Vagina (tissue), 2 donors: Measurements from ENCODE around the gene PCSK2. TPM values are rescaled to one million over a fixed set of nuclear protein-coding genes. Genes with fewer than 3 reads are reported as not detected.

Source experiments
- DNase-seq, 2 donors: peaks; one replicate each; pipeline ENCODE4 v3.0.0-alpha.2; 2017; ENCODE audit errors: extremely low spot score in 2 of 2
- H3K27ac ChIP-seq: fragments of 200-600 bp; sonication (generic); one replicate; pipeline ENCODE4 v1.5.1; 2019
- H3K27me3 ChIP-seq: fragments of 200-600 bp; sonication (generic); one replicate; pipeline ENCODE4 v1.5.1; 2019
- H3K36me3 ChIP-seq, 2 donors: fragments of 200-600 bp; sonication (generic); one replicate each; pipeline ENCODE4 v1.5.1; 2017 to 2019
- H3K4me1 ChIP-seq: fragments of 200-600 bp; sonication (generic); one replicate; pipeline ENCODE4 v1.5.1; 2019
- H3K4me3 ChIP-seq, 2 donors: fragments of 200-600 bp; sonication (generic); 1 replicate in 1 of 2; 2 replicates in 1 of 2; pipeline ENCODE4 v1.5.1; 2016 to 2019
- H3K9me3 ChIP-seq: fragments of 200-600 bp; sonication (generic); one replicate; pipeline ENCODE4 v1.5.1; 2019
- POLR2A ChIP-seq, 2 donors: fragments of 450-650 bp; IDR thresholded peaks; one replicate each; pipeline ENCODE4 v1.6.1; 2017; ENCODE audit warnings: antibody characterized with exemption in 2 of 2, mild to moderate bottlenecking in 2 of 2, moderate library complexity in 2 of 2
- POLR2AphosphoS5 ChIP-seq, 2 donors: sonication (generic); formaldehyde crosslinking; IDR thresholded peaks; one replicate each; pipeline ENCODE4 v1.9.0; 2017; ENCODE audit warnings: antibody characterized with exemption in 2 of 2, mild to moderate bottlenecking in 2 of 2, low read depth in 1 of 2; ENCODE audit not compliant: insufficient read depth in 1 of 2
- intact Hi-C: fragments of 100-400 bp; cut with DNase I; formaldehyde crosslinking; loops from one replicate; pipeline ENCODE4 v1.15.1; 2023
- total RNA-seq: library from RNA; depleted of rRNA; stranded (reverse); fragments of >200 nt; gene quantifications from one replicate; pipeline ENCODE4 v1.2.3, GENCODE V29; 2016
- TF ChIP-seq, protein P1 (sequence below), 3 experiments: fragments of 450-650 bp in 2 of 3; fragments of 200-600 bp in 1 of 3; sonication (generic) in 1 of 3; IDR thresholded peaks; one replicate each; pipeline ENCODE4 v1.5.1; 2017 to 2019; ENCODE audit warnings: antibody characterized with exemption in 3 of 3, mild to moderate bottlenecking in 2 of 3, moderate library complexity in 2 of 3

PCSK2 gene, protein sequence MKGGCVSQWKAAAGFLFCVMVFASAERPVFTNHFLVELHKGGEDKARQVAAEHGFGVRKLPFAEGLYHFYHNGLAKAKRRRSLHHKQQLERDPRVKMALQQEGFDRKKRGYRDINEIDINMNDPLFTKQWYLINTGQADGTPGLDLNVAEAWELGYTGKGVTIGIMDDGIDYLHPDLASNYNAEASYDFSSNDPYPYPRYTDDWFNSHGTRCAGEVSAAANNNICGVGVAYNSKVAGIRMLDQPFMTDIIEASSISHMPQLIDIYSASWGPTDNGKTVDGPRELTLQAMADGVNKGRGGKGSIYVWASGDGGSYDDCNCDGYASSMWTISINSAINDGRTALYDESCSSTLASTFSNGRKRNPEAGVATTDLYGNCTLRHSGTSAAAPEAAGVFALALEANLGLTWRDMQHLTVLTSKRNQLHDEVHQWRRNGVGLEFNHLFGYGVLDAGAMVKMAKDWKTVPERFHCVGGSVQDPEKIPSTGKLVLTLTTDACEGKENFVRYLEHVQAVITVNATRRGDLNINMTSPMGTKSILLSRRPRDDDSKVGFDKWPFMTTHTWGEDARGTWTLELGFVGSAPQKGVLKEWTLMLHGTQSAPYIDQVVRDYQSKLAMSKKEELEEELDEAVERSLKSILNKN
- total RNA-seq = 0.98 TPM

DNA sequence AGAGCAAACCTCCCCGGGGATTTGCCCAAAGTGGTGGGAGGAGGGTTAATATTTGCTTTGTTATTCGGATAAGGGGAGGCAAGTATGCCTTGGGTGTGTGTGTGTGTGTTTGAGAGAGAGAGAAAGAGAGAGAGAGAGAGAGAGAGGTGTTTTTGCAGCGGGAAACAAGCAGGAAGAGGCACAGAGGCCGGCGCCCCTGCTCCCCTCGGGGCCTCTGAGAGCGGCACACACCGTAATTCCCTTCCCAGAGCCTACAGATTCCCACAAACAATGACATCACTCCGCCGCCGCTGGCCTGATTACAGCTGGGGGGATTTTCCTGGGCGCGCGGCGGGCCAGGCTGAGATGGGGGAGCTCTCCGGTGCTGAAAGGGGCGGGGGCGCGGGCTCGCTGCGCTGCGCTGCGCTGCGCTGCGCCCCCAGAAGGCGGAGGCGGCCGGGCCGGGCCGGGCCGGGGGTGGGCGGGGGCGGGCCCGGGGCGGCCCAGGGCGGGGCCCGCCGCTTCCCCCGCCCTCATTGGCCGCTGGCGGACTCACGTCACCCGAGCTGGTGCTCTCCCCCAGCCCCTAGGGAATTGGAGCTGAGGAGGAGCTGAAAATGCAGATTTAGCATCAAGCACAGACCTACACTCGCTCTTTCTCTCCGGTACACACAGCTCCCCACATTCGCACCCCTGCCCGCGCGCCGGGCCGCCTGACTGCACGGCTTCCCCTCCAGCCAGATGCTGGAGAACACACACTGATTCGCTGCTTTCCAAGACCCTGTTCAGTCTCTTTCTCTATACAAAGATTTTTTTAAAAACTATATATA, at the start of gene PCSK2:
Gene PCSK2, plus strand, starts transcription at position 631 of the 809 bp plus-strand sequence. CDS start 266 bp downstream, outside the sequence.
- no peaks in the 10 kb centered on the region for H3K9me3 ChIP-seq
- no peak within 1 kb of the TSS for H3K27ac ChIP-seq
- peaks cover 14% of the 10 kb centered on the region for H3K4me1 ChIP-seq
- H3K27me3 ChIP-seq = no peaks in the 10 kb centered on the region
- peak within 1 kb of the TSS; percentile 33 to 35 for H3K4me3 ChIP-seq
- intact Hi-C loops = no loop called here
- no peaks in the 10 kb centered on the region for H3K36me3 ChIP-seq
- TF ChIP-seq POLR2AphosphoS5 (IDR thresholded peaks at IDR 0.05; ENCODE audit: insufficient read depth in 1 of 2, low read depth in 1 of 2) (no peak), POLR2A (IDR thresholded peaks at IDR 0.05) (no peak)
- TF ChIP-seq, protein P1, sequence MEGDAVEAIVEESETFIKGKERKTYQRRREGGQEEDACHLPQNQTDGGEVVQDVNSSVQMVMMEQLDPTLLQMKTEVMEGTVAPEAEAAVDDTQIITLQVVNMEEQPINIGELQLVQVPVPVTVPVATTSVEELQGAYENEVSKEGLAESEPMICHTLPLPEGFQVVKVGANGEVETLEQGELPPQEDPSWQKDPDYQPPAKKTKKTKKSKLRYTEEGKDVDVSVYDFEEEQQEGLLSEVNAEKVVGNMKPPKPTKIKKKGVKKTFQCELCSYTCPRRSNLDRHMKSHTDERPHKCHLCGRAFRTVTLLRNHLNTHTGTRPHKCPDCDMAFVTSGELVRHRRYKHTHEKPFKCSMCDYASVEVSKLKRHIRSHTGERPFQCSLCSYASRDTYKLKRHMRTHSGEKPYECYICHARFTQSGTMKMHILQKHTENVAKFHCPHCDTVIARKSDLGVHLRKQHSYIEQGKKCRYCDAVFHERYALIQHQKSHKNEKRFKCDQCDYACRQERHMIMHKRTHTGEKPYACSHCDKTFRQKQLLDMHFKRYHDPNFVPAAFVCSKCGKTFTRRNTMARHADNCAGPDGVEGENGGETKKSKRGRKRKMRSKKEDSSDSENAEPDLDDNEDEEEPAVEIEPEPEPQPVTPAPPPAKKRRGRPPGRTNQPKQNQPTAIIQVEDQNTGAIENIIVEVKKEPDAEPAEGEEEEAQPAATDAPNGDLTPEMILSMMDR (IDR thresholded peaks at IDR 0.05) = no peak
- DNase-seq = no peak

DNA sequence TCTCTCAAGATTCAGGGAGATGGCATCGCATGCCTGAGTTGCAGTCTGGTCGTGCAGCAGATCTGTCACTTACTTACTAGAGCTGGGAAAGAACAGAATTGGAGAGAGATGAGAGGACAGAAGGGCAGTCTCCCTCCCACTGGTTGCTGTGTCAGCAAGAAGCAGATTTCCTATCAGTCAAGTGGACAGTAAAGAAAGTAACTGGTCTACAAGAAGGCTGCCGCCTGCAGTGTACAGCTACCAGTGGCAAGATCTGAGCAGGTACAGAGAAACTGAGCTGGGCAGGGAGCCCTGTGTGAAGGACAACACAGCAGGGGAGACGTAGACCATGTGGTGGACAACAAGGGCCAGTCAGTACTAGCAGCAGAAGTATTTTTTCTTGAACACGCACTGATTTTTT, 49.5 kb upstream of the PCSK2 start:
- TF ChIP-seq, protein P1 (IDR thresholded peaks at IDR 0.05) = no peak
- TF ChIP-seq POLR2AphosphoS5 (IDR thresholded peaks at IDR 0.05; ENCODE audit: insufficient read depth in 1 of 2, low read depth in 1 of 2) (no peak), POLR2A (IDR thresholded peaks at IDR 0.05) (no peak)
- intact Hi-C loops = no loop called here
- no peak overlapping the region for H3K27ac ChIP-seq

GRCh38 chr20:17179840-17180239, 47.0 kb upstream of the PCSK2 start:
- Histone ChIP-seq H3K4me1 (no peaks in the 10 kb centered on the region), H3K27ac (no peak overlapping the region), H3K4me3 (no peak overlapping the region), H3K36me3 (no peaks in the 10 kb centered on the region), H3K27me3 (no peaks in the 10 kb centered on the region), H3K9me3 (no peaks in the 10 kb centered on the region)
- TF ChIP-seq POLR2AphosphoS5 (IDR thresholded peaks at IDR 0.05; ENCODE audit: insufficient read depth in 1 of 2, low read depth in 1 of 2) (no peak), POLR2A (IDR thresholded peaks at IDR 0.05) (no peak)
- TF ChIP-seq, protein P1 (IDR thresholded peaks at IDR 0.05) = no peak
- intact Hi-C loops = no loop called here
- DNase-seq = no peak

More for the DNA sequence above, 49.5 kb upstream of the PCSK2 start:
- no peak overlapping the region for H3K4me3 ChIP-seq
- no peaks in the 10 kb centered on the region for H3K9me3 ChIP-seq
- H3K36me3 ChIP-seq = no peaks in the 10 kb centered on the region
- H3K27me3 ChIP-seq = no peaks in the 10 kb centered on the region
- no peaks in the 10 kb centered on the region for H3K4me1 ChIP-seq
- DNase-seq = no peak

GRCh38 chr20:17189976-17190695, 36.7 kb upstream of the PCSK2 start:
- DNase-seq = no peak
- Histone ChIP-seq H3K4me3 (no peak overlapping the region), H3K9me3 (no peaks in the 10 kb centered on the region), H3K36me3 (no peaks in the 10 kb centered on the region), H3K27ac (no peak overlapping the region), H3K27me3 (no peaks in the 10 kb centered on the region), H3K4me1 (no peaks in the 10 kb centered on the region)
- TF ChIP-seq, protein P1 (IDR thresholded peaks at IDR 0.05) = no peak
- intact Hi-C loops = no loop called here
